GM12891 (cell line): Measurements from ENCODE around the gene PNRC1.

Experiments
- POLR2A ChIP-seq: IDR thresholded peaks from 2 replicates; pipeline ENCODE4 v1.6.1; 2011; ENCODE audit warnings: low read depth, low read length, control low read depth
- POLR2AphosphoS5 ChIP-seq: IDR thresholded peaks from 2 replicates; pipeline ENCODE4 v1.6.1; 2011; ENCODE audit warnings: low read depth, low read length, control low read depth

DNA sequence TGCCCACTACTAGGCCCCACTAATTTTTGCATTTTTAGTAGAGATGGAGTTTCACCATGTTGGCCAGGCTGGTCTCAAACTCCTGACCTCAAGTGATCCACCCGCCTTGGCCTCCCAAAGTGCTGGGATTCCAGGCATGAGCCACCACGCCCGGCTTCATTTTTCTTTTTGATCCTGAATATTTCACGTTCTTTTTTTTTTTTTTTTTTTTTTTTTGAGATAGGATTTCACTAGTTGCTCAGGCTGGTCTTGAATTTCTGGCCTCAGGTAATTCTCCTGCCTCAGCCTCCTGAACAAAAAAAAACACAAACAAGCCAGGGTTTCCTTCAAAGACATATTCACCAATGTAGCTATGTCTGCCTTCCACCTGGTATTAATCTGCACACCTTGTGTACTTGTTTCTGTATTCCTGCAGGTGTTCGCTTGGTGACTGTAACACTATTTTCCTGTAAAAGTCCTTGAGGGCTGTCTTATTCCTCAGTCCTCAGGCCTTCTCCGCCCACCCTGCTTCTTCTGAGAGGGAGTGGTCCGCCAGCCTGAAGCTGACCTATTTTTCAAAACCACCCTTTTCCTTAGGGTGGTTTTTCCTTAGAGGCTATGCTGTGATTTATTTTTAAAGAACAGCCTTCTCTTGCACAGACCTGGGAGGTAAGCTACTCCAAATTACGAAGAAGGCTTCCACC is 36.1 kb upstream of the PNRC1 start:
- TF ChIP-seq POLR2A (no peak), POLR2AphosphoS5 (no peak)
